GM19240 (cell line): ENCODE measurements around the gene ABCA13.

Source experiments
- DNase-seq: peaks from one replicate; pipeline ENCODE4 v3.0.0; 2011; ENCODE audit warnings: low spot score; ENCODE audit not compliant: insufficient read length

The ABCA13 gene

GRCh38 chr7:48295296-48295971 lies 124.2 kb downstream of the ABCA13 start:
- no peak for DNase-seq

DNA sequence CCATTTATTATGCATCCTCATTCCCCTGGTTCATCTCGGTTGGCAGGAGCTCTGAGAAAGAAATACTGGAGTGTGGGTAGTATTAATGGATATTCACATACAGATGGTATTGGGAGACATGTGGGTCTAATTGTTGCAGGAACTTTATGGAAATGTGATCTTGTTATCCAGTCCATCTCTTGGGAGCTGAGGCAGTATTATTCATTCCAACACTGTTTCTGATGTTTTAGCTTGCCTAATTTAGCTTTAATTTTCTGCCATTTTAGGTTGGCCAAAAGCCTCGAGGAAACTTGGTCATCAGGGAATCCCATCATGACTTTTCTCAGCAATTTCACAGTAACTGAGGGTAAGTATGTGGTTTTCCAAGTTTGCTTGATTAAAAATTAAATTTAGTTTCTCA lies 125.7 kb downstream of the ABCA13 start:
- no peak for DNase-seq

GRCh38 chr7:48298779-48299178 lies 127.5 kb downstream of the ABCA13 start:
- no peak for DNase-seq

GRCh38 chr7:48299580-48300169 lies 128.4 kb downstream of the ABCA13 start:
- DNase-seq, result peak; percentile 24

GRCh38 chr7:48300301-48300700 lies 129.0 kb downstream of the ABCA13 start:
- DNase-seq, result no peak

DNA sequence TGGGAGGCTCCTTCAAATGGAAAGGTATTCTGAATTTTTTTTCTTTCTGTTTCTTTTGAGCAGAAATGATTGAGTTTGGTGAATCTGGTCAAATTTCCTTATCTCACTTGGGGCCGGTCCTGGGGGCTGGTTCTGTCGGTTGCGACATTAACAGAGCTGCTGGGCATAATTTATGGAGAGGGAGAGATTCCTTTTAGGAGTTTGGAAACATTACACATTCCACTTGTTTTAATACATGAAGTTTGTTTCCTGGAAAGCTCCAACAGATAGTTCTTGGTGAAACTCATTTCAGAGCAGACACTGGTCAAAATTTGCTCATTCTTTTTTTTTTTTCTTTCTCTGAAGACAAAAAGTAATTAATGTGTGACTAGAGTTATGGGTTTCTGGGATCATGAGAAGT lies 129.9 kb downstream of the ABCA13 start:
- no peak for DNase-seq

DNA sequence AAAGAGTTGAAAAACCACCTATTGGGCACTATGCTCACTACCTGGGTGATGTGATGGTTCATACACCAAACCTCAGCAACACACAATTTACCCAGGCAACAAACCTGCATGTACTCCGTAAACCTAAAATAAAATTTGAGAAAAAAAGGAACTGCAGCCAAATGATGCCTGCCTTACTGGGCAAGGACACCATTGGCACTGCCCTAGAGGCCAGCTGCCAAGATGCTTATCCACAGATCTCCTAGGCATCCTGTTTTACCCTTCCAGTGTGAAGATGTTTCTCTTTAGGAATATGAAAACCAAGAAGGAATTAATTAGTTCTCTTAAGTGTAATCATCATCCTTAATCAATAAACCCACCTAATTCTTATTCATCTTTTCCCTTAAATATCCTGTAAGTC lies 133.4 kb downstream of the ABCA13 start:
- DNase-seq, result no peak

DNA sequence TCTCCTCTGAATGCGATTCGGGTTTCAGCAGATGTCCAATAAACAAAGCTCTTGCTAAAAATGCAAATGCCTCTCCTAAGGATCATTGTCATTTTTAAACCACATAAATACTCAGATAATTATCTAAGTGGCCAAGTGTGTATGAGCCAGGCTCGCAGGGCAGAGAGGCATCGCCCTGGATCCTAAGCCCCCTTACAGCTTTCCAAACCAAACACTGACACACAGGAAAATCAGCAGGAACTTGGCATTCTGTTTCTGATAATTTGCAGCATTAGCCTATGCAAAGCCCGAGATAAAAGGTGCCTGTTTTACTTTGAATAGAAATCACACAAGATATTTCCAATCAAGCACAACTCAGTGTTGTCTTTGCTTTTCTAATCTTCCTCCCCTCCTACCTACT lies 134.4 kb downstream of the ABCA13 start:
- DNase-seq, result no peak

DNA sequence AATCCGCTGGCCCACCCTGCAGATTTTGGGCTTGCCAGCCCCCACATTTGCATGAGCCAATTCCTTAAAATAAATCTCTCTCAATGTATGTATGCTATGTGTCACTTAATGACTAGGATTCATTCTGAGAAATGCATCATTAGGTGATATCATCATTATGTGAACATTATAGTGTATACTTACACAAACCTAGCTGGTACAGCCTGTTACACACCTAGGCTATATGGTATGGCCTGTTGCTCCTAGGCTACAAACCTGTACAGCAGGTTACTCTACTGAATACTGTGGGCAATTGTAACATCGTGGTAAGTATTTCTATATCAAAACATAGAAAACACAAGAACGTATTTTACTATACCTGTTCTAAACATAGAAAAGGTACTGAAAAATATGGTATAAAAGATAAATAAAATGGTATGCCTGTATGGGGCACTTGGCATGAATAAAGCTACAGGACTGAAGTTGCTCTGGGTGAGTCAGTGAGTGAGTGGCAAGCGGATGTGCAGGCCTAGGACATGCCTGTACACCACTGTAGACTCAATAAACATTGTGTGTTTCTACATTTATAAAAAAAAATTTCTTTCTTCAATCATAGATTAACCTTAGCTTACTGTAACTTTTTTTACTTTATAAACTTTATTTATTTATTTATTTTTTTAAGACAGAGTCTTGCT lies 135.9 kb downstream of the ABCA13 start:
- no peak for DNase-seq

DNA sequence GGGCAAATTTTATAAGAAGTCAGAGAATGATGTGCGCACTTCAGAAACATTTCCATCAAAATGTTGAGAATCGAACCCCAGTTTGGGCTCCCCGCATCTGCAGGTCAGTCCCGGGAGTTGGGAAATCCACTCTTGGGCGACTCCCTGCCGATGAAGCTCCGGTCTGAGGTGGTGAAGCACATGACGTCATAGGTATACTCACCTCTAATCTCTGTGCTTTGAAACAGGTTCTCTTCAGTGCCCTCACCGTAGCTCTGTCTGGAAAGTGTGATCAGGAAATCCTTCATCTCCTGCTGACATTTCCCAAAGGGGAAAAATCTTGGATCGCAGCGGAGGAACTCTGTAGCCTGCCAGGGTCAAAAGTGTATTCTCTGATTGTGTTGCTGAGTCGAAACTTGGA lies 138.5 kb downstream of the ABCA13 start:
- no peak for DNase-seq

DNA sequence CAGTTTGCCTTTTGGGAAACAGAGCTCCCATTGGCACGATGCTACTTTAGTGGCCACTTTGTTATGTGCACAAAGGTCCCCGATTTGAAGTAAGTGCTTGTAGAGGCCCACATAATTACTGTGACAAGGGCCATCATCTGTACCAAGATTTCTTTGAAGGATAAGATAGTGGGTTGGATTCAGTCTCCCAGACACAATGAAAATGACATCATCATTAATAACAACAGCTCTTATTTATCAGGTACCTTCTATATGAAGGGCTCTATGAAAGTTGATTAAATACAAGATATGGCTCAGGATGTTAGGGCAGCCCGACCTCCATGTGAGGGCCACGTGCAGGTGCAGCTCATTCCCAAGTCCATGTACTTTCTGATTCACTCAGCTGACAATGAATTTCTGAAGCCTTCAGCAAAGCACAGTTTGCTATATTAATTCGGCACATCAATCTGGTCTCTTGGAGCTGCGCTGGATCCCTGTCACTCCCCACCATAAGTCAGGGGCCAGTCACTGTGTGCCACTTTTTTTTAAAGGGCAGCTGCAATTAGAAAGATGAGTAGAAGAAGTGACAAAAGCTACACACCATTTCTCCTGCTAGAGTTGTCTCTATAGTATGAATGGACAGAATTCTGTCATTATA lies 140.3 kb downstream of the ABCA13 start:
- no peak for DNase-seq

DNA sequence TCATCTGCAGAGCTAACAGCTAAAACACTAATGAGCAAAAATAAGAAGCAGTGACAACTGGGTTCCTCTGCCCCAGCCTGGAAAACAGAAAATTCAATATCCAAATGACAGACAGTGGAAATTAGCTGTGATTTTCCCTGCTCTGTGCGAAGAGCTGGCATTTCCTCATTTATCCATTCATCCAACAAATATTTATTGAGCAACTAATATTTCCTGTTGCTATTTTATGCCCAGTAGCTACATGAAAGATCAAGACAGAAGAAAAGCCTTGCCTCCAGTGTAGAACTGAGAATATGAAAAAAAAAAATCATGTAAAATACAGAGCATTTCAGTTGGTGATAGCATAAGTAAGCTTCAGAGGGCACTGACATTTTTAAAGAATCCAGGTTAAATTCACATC lies 140.9 kb downstream of the ABCA13 start:
- no peak for DNase-seq

GRCh38 chr7:48316768-48317167 lies 145.5 kb downstream of the ABCA13 start:
- DNase-seq, result no peak

DNA sequence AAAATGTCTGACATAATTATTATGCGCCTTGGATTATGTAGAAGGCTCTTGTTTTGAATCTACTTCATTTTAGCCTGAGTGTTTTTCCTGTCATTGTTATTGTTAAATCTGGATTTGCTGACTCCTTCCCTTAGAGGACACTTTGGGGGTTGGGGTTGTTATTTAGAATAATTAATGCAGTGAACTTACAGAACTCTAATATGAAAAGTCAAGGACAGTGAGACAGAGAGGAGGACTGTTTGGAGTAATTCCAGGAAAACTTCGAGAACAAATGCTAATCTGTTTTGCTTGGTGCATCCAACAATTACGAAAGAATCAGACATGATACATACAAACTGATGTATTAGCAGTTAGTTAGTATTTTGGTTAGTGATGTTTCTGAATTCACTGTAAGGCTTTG lies 146.1 kb downstream of the ABCA13 start:
- no peak for DNase-seq

DNA sequence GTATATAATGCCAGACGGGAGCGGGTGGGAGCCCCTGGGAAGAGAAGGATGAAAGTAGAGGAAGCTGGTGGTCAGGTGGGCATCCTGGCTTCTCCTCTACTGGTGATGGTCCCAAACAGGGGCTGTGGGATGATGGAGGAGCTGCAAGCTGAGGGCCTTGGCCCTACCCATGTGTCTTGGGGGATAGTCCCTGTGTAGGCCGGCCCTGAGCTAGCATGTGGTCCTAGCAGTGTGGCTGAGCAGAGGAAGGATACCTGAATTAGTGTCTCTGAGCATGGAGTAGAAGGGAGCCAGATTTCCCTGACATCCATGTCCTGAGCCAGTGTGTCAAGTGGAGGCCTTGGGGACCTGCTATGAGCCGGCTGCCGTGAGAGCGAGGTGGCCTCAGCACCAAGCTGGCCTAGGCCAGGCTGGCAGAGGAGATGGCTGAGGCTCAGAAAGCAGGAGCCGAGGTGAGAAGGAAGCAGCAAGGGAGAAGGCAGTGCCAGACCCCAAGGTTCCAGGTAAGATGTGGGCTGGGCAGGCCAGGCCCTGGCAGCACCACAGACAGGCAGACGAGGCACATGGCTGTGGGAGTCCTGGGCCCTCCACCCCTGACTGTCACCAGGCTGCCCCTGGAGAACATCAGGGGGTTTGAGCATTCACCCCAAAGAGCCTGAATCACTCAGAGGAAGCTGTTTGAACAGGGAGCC lies 150.2 kb downstream of the ABCA13 start:
- DNase-seq, result no peak

GRCh38 chr7:48337012-48337621 lies 165.9 kb downstream of the ABCA13 start:
- no peak for DNase-seq

GRCh38 chr7:48337781-48338180 lies 166.5 kb downstream of the ABCA13 start:
- no peak for DNase-seq

- no peak for DNase-seq
These were observed 176.1 kb downstream of the ABCA13 start for GRCh38 chr7:48347230-48347825.

- no peak for DNase-seq
These were observed 179.3 kb downstream of the ABCA13 start for GRCh38 chr7:48350515-48350914.

- no peak for DNase-seq
These were observed 180.6 kb downstream of the ABCA13 start for GRCh38 chr7:48351900-48352299.

DNA sequence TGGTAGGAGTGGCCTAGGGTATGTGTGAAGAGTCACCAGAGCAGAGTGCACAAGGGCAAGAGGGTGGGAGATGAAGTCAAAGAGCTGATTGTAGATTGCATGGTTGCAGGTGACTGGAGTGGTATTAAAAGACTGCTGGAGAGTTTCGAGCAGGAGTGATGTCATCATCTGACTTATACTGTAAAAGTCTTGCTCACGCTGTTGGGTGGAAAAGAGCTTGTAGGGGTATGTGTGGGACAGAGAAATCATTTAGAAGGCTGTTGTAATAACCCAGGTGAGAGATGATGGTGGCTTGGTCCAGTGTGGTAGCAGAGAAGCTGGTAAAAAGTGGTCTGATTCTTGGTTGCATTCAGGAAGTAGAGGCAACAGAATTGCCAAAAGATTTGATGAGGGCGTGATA lies 184.1 kb downstream of the ABCA13 start:
- DNase-seq, result no peak
